Activated T-cell treated with anti-CD3 and anti-CD28 coated beads for 4 hours (primary cell): ENCODE results near the gene SHC2.
"Not testable (repeated sequence)": the region's sequence is repeated elsewhere in the genome, so short reads cannot be mapped to it uniquely, and the experiment has no call there.

Source experiments
- DNase-seq: peaks from one replicate; pipeline ENCODE4 v3.0.0-alpha.2; 2020

SHC2 gene

GRCh38 chr19:386632-387301 is 74.1 kb downstream of the SHC2 start:
- not testable (repeated sequence) for DNase-seq

DNA sequence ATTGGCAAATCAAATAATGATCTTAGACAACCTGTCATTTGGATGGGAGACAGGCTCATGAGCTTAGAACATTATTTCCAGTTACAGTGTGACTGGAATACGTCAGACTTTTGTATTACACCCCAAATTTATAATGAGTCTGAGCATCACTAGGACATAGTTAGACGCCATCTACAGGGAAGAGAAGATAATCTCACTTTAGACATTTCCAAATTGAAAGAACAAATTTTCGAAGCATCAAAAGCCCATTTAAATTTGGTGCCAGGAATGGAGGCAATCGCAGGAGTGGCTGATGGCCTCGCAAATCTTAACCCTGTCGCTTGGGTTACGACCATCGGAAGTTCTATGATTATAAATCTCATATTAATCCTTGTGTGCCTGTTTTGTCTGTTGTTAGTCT is 74.6 kb downstream of the SHC2 start:
- DNase-seq, result not testable (repeated sequence)

DNA sequence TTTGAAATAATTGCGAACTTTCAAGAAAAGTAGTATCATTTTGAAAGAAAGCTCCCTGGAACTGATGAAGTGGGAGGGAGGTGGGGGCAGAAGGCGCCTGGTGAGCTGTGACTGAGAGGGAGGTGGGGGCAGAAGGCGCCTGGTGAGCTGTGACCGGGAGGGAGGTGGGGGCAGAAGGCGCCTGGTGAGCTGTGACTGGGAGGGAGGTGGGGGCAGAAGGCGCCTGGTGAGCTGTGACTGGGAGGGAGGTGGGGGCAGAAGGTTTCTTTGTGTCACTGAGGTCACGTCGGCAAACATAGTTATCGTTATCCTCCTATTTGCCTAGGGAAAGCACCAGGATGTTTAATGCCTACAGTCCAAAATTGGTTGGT is 76.0 kb downstream of the SHC2 start:
- DNase-seq, result no peak

DNA sequence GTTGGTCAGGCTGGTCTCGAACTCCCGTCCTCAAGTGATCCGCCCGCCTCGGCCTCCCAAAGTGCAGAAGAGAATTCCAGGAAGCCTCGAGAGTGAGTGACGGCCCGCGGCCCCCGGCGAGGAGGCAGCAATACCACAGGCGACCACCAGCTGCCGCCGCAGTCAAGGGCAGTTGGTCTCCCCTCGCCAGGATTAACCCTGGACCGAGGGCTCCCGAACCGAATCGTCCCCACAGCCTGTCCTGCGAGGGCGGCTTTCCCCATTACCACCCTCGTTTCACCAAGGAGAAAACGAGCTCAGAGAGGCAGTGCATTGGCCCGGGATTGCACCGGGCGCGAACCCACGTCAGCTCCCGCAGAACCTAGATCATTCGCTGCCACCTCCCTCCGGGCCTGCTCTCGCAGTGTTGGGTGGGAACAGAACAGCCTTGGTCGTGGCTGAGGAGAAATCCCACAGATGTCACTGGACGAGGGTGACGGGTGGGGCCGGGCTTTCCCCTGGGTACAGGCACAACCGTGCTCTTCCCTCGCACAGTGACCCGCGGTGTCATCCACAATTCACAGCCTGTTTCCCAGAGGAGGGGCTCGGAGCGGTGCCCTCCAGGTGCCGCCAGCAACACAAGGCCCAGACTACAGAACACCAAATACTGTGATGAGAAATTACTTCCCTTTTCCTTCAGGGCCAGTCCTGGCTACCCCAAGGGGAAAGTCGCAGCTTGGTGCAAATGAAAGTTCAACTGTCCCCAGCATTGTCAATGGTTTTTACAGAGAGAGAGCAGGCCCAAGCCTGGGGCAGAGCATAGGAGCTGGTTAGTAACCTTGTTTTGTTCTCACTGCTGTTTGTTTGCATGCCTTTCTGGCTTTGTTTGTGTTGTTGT is 76.7 kb downstream of the SHC2 start:
- no peak for DNase-seq

GRCh38 chr19:383040-383439 is 77.8 kb downstream of the SHC2 start:
- DNase-seq, result no peak

- peak; percentile 20 for DNase-seq
Measured at GRCh38 chr19:382578-382977, 78.3 kb downstream of the SHC2 start.

DNA sequence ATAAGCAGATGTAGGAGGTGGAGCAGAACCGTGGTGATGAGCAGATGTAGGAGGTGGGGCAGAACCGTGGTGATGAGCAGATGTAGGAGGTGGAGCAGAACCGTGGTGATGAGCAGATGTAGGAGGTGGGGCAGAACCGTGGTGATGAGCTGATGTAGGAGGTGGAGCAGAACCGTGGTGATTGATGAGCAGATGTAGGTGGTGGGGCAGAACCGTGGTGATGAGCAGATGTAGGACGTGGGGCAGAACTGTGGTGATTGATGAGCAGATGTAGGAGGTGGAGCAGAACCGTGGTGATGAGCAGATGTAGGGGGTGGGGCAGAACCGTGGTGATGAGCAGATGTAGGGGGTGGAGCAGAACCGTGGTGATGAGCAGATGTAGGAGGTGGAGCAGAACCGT is 78.9 kb downstream of the SHC2 start:
- not testable (repeated sequence) for DNase-seq

DNA sequence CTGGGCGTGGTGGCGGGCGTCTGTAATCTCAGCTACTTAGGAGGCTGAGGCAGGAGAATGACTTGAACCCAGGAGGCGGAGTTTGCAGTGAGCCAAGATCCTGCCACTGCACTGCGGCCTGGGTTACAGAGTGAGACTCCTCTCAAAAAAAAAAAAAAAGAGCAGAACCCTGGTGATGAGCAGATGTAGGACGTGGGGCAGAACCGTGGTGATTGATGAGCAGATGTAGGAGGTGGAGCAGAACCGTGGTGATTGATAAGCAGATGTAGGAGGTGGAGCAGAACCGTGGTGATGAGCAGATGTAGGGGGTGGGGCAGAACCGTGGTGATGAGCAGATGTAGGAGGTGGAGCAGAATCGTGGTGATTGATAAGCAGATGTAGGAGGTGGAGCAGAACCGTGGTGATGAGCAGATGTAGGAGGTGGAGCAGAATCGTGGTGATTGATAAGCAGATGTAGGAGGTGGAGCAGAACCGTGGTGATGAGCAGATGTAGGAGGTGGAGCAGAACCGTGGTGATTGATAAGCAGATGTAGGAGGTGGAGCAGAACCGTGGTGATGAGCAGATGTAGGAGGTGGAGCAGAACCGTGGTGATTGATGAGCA is 80.1 kb downstream of the SHC2 start:
- DNase-seq, result not testable (repeated sequence)

DNA sequence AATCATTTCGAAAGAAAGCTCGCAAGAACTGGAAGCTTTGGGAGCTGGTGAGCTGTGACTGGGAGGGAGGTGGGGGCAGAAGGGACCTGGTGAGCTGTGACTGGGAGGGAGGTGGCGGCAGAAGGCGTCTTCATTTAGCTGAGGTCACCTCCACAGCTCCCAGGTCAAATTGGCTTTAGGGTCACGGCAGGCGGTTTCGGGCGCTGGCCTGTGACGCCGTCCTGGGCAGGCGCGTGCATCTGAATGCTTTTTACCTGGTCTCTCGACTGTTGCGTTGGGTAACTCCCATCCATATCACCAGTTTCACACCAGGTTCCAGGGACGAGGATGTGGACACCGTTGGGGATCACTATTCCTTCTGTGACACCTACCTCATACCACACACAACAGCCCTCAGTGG is 81.0 kb downstream of the SHC2 start:
- DNase-seq, result no peak

DNA sequence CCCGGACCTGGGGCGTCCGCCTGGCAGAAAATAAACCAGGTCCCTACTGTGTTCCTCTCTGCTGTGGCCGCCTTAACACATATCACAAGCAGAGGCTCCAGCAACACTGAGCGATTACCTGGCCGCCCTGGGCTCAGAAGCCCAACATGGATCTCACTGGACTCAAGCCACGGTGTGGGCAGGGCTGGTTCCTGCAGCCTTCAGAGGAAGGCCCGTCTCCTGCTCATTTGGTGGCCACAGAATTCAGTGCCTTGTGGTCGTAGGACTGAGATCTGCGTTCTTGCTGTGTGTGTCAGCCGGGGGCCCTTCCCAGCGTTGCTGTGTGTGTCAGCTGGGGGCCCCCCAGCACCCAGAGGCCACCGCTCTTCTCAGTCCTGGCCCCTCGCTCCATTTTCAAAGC is 82.1 kb downstream of the SHC2 start:
- no peak for DNase-seq

- no peak for DNase-seq
Measured at GRCh38 chr19:377801-378581, 82.8 kb downstream of the SHC2 start.

DNA sequence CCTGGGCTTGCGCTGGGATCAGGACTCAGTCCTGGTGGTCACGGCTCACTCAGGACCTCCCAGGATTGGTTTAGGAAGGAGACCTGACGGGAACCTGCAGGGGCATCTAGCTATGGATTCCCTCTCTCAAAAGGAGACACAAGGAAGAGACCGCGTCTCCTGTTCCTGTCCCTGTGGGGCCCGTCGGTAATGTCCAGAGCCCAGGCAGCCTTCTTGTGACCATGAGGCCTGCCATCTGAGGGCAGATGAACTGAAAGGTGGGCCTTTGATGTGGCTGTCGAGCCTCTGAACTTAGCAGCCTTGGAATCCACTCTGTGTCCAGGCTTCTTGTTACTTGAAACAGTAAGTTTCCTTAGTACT is 84.7 kb downstream of the SHC2 start:
- no peak for DNase-seq

- DNase-seq, result no peak
Measured at GRCh38 chr19:375395-376110, 85.3 kb downstream of the SHC2 start.

GRCh38 chr19:374886-375235 is 86.0 kb downstream of the SHC2 start:
- no peak for DNase-seq

DNA sequence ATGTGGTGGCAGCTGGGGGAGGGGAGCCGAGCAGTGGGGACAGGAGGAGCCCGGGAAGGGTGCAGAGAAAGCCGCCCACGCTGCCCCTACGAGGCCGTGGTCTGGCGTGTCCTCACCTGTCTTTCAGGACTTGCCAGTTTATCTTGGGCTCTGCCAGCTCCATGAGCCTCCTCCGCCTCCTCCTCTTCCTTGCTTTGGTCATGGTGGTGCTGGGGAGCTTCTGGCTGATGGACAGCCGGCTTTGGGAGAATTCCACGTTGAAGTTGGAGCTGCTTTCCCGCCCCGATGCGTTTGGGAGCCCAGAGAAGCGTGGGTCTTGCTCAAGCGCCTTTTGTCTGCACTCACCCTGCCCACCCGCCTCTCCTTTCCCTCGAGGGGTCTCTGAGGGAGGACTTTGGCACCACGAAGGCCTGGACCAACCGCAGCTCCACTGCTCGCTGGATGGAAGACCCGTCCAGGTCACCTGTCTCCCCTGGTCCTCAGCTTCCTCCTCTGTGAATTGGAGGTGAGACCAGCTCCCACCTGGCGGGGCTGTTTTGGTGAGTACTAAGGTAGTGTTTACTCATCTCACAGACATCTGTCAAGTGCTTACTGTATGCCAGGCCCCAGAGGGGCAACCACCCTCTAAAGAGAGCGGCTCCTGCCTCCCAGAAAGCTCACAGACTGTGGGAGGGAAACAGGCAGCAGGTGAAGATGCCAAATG is 86.5 kb downstream of the SHC2 start:
- no peak for DNase-seq

GRCh38 chr19:373391-374182 is 87.2 kb downstream of the SHC2 start:
- no peak for DNase-seq

GRCh38 chr19:372306-372890 is 88.4 kb downstream of the SHC2 start:
- DNase-seq, result no peak

GRCh38 chr19:371501-372168 is 89.2 kb downstream of the SHC2 start:
- no peak for DNase-seq

GRCh38 chr19:370641-371330 is 90.0 kb downstream of the SHC2 start:
- no peak for DNase-seq

- DNase-seq, result no peak
Measured at GRCh38 chr19:369876-370275, 91.0 kb downstream of the SHC2 start.
